Measurements from ENCODE around the gene METTL9.
"Not testable (repeated sequence)": the region's sequence is repeated elsewhere in the genome, so short reads cannot be mapped to it uniquely, and the experiment has no call there.

The METTL9 gene

GRCh38 chr16:21560462-21560861, 38.9 kb upstream of the METTL9 start:
- Histone ChIP-seq H2AFZ (ENCODE audit: low read length) (no peak overlapping the region), H3K9me2 (replicated peaks; ENCODE audit: low read depth, low read length) (no peaks in the 10 kb centered on the region), H3K4me1 (ENCODE audit: insufficient read depth, low read length, poor library complexity, severe bottlenecking) (no peaks in the 10 kb centered on the region), H3K27me3 (ENCODE audit: insufficient read depth, low read length, poor library complexity, severe bottlenecking) (no peaks in the 10 kb centered on the region), H3K9ac (ENCODE audit: low read depth, low read length, poor library complexity, severe bottlenecking) (no peak overlapping the region), H3K4me3 (ENCODE audit: low read length, poor library complexity, severe bottlenecking) (no peak overlapping the region), H4K20me1 (ENCODE audit: insufficient read depth, low read length, poor library complexity, severe bottlenecking) (no peaks in the 10 kb centered on the region), H3K4me2 (ENCODE audit: low read depth, low read length, poor library complexity, severe bottlenecking) (no peak overlapping the region), H3K9me3 (ENCODE audit: insufficient read depth, low read depth, low read length) (no peaks in the 10 kb centered on the region), H3K79me2 (ENCODE audit: insufficient read depth, low read length) (no peaks in the 10 kb centered on the region), H3K36me3 (ENCODE audit: insufficient read depth, low read length) (no peaks in the 10 kb centered on the region), H3F3A (ENCODE audit: low read depth) (no peaks in the 10 kb centered on the region)
- TF ChIP-seq CTCF (conservative IDR thresholded peaks at IDR 0.05; ENCODE audit: low read length) (no peak), EZH2phosphoT487 (IDR thresholded peaks at IDR 0.05; ENCODE audit: borderline replicate concordance) (no peak)

DNA sequence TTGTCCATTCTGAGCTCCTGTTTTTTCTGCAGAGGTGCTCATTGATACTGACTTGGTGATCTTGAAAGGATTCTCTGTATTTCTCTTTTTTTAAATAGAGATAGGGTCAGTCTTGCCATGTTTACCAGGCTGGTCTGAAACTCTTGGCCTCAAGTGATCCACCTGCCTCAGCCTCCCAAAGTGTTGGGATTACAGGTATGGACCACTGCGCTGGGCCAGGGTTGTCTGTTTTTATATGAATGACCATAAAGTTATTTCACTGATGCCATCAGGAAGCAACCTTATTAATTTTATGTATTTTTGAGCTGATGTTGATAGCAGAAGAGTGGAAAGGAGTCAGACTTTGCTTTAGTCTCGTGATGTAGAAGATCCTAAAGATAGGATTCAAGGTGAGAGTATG, 35.7 kb upstream of the METTL9 start:
- Histone ChIP-seq H3K4me1 (ENCODE audit: insufficient read depth, low read length, poor library complexity, severe bottlenecking) (no peaks in the 10 kb centered on the region), H3K4me2 (ENCODE audit: low read depth, low read length, poor library complexity, severe bottlenecking) (no peak overlapping the region), H3K36me3 (ENCODE audit: insufficient read depth, low read length) (no peaks in the 10 kb centered on the region), H3F3A (ENCODE audit: low read depth) (no peaks in the 10 kb centered on the region), H3K9me2 (replicated peaks; ENCODE audit: low read depth, low read length) (no peaks in the 10 kb centered on the region), H3K9ac (ENCODE audit: low read depth, low read length, poor library complexity, severe bottlenecking) (no peak overlapping the region), H3K4me3 (ENCODE audit: low read length, poor library complexity, severe bottlenecking) (no peak overlapping the region), H3K9me3 (ENCODE audit: insufficient read depth, low read depth, low read length) (no peaks in the 10 kb centered on the region), H4K20me1 (ENCODE audit: insufficient read depth, low read length, poor library complexity, severe bottlenecking) (no peaks in the 10 kb centered on the region), H3K79me2 (ENCODE audit: insufficient read depth, low read length) (no peaks in the 10 kb centered on the region), H2AFZ (ENCODE audit: low read length) (no peak overlapping the region), H3K27me3 (ENCODE audit: insufficient read depth, low read length, poor library complexity, severe bottlenecking) (no peaks in the 10 kb centered on the region)
- TF ChIP-seq CTCF (conservative IDR thresholded peaks at IDR 0.05; ENCODE audit: low read length): no peak
- TF ChIP-seq EZH2phosphoT487 (IDR thresholded peaks at IDR 0.05; ENCODE audit: borderline replicate concordance): no peak

- not testable (repeated sequence) for H3K9ac ChIP-seq (ENCODE audit: low read depth, low read length, poor library complexity, severe bottlenecking); H3F3A ChIP-seq (ENCODE audit: low read depth); H3K27me3 ChIP-seq (ENCODE audit: insufficient read depth, low read length, poor library complexity, severe bottlenecking); H4K20me1 ChIP-seq (ENCODE audit: insufficient read depth, low read length, poor library complexity, severe bottlenecking); H3K9me3 ChIP-seq (ENCODE audit: insufficient read depth, low read depth, low read length); H2AFZ ChIP-seq (ENCODE audit: low read length); H3K79me2 ChIP-seq (ENCODE audit: insufficient read depth, low read length); H3K4me2 ChIP-seq (ENCODE audit: low read depth, low read length, poor library complexity, severe bottlenecking); H3K9me2 ChIP-seq (replicated peaks; ENCODE audit: low read depth, low read length); H3K36me3 ChIP-seq (ENCODE audit: insufficient read depth, low read length); H3K4me1 ChIP-seq (ENCODE audit: insufficient read depth, low read length, poor library complexity, severe bottlenecking); H3K4me3 ChIP-seq (ENCODE audit: low read length, poor library complexity, severe bottlenecking)
Measured at GRCh38 chr16:21564367-21564766, 35.0 kb upstream of the METTL9 start.

DNA sequence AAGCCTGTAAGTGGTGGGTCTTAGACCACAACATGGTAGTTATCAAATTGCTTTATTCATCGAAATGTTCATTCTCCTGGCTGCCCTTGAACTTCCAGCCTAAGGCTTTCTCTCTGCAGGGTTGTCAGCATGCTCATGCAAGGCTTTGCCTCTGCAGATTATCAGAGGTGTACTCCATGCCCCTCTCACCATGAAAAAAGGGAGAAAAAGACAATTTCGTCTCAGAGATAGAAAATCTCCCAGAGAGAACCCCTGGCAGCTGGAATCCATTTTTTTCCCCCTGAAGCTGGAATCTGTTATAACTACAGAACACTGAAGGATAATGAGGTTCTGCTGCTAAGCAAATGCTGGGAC, 33.9 kb upstream of the METTL9 start:
- H3K4me1 ChIP-seq (ENCODE audit: insufficient read depth, low read length, poor library complexity, severe bottlenecking): no peaks in the 10 kb centered on the region
- no peaks in the 10 kb centered on the region for H3K79me2 ChIP-seq (ENCODE audit: insufficient read depth, low read length)
- H3F3A ChIP-seq (ENCODE audit: low read depth): no peaks in the 10 kb centered on the region
- H2AFZ ChIP-seq (ENCODE audit: low read length): 0 out of 2 replicates have a peak overlapping the region, but pooled peaks have one; percentile 8
- H3K9ac ChIP-seq (ENCODE audit: low read depth, low read length, poor library complexity, severe bottlenecking): no peak overlapping the region
- TF ChIP-seq EZH2phosphoT487 (IDR thresholded peaks at IDR 0.05; ENCODE audit: borderline replicate concordance): no peak
- no peak for TF ChIP-seq CTCF (conservative IDR thresholded peaks at IDR 0.05; ENCODE audit: low read length)
- no peaks in the 10 kb centered on the region for H3K9me2 ChIP-seq (replicated peaks; ENCODE audit: low read depth, low read length)
- H3K36me3 ChIP-seq (ENCODE audit: insufficient read depth, low read length): no peaks in the 10 kb centered on the region
- H4K20me1 ChIP-seq (ENCODE audit: insufficient read depth, low read length, poor library complexity, severe bottlenecking): no peaks in the 10 kb centered on the region
- no peak overlapping the region for H3K4me3 ChIP-seq (ENCODE audit: low read length, poor library complexity, severe bottlenecking)
- H3K9me3 ChIP-seq (ENCODE audit: insufficient read depth, low read depth, low read length): no peaks in the 10 kb centered on the region
- H3K4me2 ChIP-seq (ENCODE audit: low read depth, low read length, poor library complexity, severe bottlenecking): no peak overlapping the region
- H3K27me3 ChIP-seq (ENCODE audit: insufficient read depth, low read length, poor library complexity, severe bottlenecking): no peaks in the 10 kb centered on the region

Measured in Loucy (cell line).